Mucosa of stomach (tissue), 1 donor: ENCODE data around the gene UBL4B.

ENCODE experiments used
- H3K27me3 ChIP-seq: one replicate; pipeline ENCODE4 v1.7.0; 2013; ENCODE audit warnings: mild to moderate bottlenecking, low read length; ENCODE audit not compliant: control insufficient read depth, insufficient read depth
- H3K36me3 ChIP-seq: one replicate; pipeline ENCODE4 v1.7.0; 2013; ENCODE audit warnings: low read length; ENCODE audit not compliant: control insufficient read depth, insufficient read depth
- H3K4me1 ChIP-seq: one replicate; pipeline ENCODE4 v1.7.0; 2013; ENCODE audit warnings: mild to moderate bottlenecking, low read length; ENCODE audit not compliant: control insufficient read depth, insufficient read depth
- H3K4me3 ChIP-seq: one replicate; pipeline ENCODE4 v1.7.0; 2013; ENCODE audit warnings: low read length
- H3K9ac ChIP-seq: one replicate; pipeline ENCODE4 v1.7.0; 2013; ENCODE audit warnings: mild to moderate bottlenecking, low read length, moderate library complexity
- H3K9me3 ChIP-seq: one replicate; pipeline ENCODE4 v1.7.0; 2013; ENCODE audit warnings: mild to moderate bottlenecking, low read length, moderate library complexity; ENCODE audit not compliant: control insufficient read depth
- donor health status: Pancreatic carcinoma.

The UBL4B gene

GRCh38 chr1:110088739-110089316 lies 23.4 kb upstream of the UBL4B start:
- Histone ChIP-seq H3K9ac (no peak overlapping the region), H3K36me3 (no peaks in the 10 kb centered on the region), H3K27me3 (peaks cover 23% of the 10 kb centered on the region), H3K9me3 (no peaks in the 10 kb centered on the region), H3K4me1 (peaks cover 4% of the 10 kb centered on the region), H3K4me3 (no peak overlapping the region)

GRCh38 chr1:110089561-110090275 lies 22.5 kb upstream of the UBL4B start:
- Histone ChIP-seq H3K36me3 (no peaks in the 10 kb centered on the region), H3K9ac (no peak overlapping the region), H3K4me1 (no peaks in the 10 kb centered on the region), H3K27me3 (peaks cover 21% of the 10 kb centered on the region), H3K9me3 (no peaks in the 10 kb centered on the region), H3K4me3 (no peak overlapping the region)

- Histone ChIP-seq H3K9ac (no peak overlapping the region), H3K9me3 (no peaks in the 10 kb centered on the region), H3K36me3 (no peaks in the 10 kb centered on the region), H3K27me3 (peaks cover 16% of the 10 kb centered on the region), H3K4me1 (no peaks in the 10 kb centered on the region), H3K4me3 (no peak overlapping the region)
Observed at GRCh38 chr1:110091381-110091780, 20.9 kb upstream of the UBL4B start.

DNA sequence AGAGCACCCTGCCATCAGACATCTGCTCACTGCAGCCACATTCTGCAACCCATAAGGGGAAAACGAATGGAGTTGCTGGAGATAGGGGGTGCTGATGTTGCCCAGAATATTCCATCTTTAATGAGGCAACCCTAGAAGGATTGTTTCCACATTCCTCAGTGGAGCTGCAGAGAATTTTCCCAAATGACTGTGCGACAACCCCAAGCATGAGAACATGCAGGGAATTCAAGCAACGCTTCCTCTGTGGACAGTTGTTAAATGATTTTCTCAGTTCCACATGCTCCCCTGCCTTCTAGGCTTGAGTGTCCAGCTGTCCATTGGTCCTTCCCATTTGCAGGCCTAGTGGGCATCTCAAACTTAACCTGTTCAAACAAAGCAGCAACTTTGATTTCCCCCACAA lies 20.5 kb upstream of the UBL4B start:
- Histone ChIP-seq H3K9me3 (no peaks in the 10 kb centered on the region), H3K4me3 (no peak overlapping the region), H3K4me1 (no peaks in the 10 kb centered on the region), H3K36me3 (no peaks in the 10 kb centered on the region), H3K9ac (no peak overlapping the region), H3K27me3 (peaks cover 20% of the 10 kb centered on the region)

DNA sequence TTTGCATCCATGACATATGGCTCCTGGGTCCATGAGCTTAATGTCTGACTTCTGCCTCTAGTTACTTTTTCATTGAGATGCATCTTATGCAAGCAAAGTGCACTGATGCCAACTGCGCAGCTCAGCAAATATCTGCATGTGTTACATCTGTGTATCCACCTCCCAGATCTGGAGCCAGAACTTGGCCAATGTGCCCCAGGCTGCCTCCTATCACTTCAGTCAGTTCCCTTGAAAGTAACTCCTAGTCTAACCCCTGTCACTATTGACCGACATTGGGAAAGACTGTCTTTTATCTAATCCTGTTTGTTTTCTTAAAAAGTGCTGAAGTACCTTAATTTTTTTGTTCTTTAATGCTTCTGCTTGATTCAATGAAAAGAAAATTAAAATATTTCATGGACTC lies 19.3 kb upstream of the UBL4B start:
- Histone ChIP-seq H3K9me3 (no peaks in the 10 kb centered on the region), H3K27me3 (peaks cover 16% of the 10 kb centered on the region), H3K36me3 (no peaks in the 10 kb centered on the region), H3K9ac (no peak overlapping the region), H3K4me1 (no peaks in the 10 kb centered on the region), H3K4me3 (no peak overlapping the region)

DNA sequence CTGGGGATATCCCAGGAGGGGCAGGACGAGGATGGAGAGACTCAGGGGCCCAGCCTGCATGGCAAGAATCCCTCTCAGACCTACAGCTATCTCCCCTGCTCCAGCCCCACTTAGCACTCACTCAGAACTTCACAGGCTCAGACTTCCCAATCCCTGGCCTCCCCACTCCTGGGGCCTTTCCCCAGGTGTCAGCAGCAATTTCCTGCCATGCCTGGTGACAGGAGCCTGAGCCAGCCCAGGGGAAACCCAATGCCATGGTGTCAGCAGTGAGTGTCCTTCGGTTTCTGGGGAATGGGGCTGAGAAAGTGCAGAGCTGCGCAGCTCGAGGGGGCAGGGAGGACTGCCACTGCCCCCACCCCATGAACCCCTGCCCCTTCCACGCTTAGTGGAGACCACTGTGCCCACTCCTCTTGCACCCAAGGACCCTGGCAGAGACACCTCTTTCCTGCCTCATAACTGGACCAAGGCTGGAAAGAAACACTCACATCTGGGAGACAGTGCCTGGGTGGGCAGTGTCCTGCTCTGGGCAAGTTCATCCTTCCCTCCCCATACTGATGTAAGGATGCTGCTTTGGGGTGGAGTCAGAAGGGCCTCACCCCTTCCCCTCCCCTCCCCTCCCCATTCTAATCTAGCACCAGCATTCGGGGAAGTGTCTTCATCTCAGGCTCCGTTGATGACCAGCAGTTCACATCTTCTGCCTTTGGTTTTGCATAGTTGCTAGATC lies 17.1 kb upstream of the UBL4B start:
- Histone ChIP-seq H3K9ac (no peak overlapping the region), H3K36me3 (no peaks in the 10 kb centered on the region), H3K9me3 (no peaks in the 10 kb centered on the region), H3K4me1 (no peaks in the 10 kb centered on the region), H3K27me3 (peaks cover 23% of the 10 kb centered on the region), H3K4me3 (no peak overlapping the region)

DNA sequence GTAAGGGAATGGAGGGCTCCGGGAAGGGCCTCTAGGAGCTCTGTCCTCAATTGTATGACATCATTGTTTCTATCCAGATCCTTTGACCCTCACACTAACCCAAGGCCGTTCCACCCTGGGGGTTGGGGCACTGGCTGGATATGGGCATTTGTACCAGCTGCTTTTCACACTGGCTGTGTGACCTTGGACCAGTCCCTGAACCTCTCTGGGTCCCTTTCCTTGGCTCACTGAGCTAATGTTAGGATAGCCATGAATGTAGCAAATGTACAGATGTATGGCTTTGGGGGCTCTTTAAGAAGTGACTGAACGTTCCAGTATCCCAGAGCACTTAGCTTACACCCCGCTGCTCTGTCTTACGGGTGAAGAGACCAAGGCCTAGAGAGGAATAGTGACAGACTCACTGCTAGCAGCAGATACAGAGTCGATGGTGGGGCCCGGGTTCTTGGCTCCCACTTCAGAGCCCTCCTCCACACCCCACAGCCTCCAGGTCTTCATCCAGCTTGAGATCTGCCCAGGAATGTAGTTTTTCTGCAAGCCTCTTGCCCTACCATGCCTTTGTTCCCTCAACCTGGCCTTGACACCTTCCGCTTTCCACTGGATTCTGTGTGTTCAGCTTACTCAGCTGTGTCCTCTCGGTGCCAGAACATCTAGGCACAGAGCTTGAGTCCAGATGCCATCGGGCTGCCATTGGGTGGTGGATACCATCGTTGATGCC lies 14.6 kb upstream of the UBL4B start:
- Histone ChIP-seq H3K36me3 (no peaks in the 10 kb centered on the region), H3K4me3 (no peak overlapping the region), H3K4me1 (no peaks in the 10 kb centered on the region), H3K27me3 (peaks cover 26% of the 10 kb centered on the region), H3K9me3 (no peaks in the 10 kb centered on the region), H3K9ac (no peak overlapping the region)

DNA sequence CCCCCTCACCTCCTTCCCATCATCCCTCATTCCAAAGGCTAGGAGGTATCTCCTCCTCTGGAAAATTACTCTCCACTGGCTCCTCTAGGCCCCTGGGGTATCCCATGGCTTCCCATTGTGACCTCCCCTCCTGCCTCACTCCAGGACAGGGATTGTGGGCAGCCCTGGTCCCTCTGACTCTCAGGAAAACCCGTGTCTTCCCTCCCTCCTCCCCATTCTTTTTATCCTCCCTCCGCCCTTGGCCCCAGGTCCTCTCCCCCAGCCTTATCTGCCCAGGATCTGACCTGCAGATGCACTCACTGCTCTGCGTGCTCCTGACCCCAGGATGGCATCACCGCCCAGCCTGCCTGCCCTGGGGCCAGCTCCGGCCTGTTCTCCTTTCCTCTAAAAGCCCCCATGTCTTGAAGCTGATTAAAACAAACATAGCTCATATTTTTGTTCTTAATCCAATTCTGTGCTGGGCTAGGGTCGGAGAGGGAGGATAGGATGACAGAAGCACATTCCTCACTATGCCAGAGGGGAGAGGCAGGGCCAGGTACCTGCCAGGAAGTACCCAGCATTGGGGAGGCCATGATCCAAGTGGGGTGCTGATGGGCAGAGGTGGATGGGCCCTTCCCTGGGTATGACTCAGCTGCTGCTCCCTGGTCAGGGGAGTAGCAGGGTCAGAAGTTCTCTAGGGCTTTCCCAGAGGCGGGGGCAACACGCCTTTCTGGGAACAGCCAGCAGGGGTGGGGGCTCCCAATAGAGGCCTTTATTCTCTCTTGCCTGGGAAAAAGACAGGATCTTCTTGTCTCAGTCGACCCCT lies 13.8 kb upstream of the UBL4B start:
- Histone ChIP-seq H3K9ac (no peak overlapping the region), H3K27me3 (peaks cover 28% of the 10 kb centered on the region), H3K4me1 (no peaks in the 10 kb centered on the region), H3K9me3 (no peaks in the 10 kb centered on the region), H3K36me3 (no peaks in the 10 kb centered on the region), H3K4me3 (no peak overlapping the region)

- no peaks in the 10 kb centered on the region for H3K36me3 ChIP-seq
- H3K9ac ChIP-seq = no peak overlapping the region
- no peak overlapping the region for H3K4me3 ChIP-seq
- no peaks in the 10 kb centered on the region for H3K4me1 ChIP-seq
- H3K27me3 ChIP-seq = peaks cover 19% of the 10 kb centered on the region
- H3K9me3 ChIP-seq = no peaks in the 10 kb centered on the region
Observed at GRCh38 chr1:110100335-110100734, 11.9 kb upstream of the UBL4B start.

DNA sequence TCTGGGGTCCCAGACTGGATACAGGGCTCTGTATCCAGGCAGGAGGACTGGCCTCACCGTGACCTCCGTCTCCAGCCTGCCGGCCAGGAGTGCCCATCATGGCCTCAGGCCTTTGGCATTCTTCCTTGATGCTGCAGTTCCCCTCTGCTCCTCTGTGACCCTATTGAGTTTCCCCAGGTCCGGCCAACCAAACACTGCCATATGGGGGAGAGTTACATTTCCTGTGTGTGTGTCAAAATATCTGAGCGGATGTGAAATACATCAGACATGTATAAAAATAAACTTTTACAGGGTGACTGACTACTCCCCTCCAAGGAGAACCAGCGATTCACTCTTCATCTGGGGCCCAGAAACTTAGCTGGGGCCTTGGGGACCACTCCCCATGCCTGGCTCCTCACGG lies 10.2 kb upstream of the UBL4B start:
- H3K27me3 ChIP-seq = peaks cover 16% of the 10 kb centered on the region
- no peak overlapping the region for H3K9ac ChIP-seq

GRCh38 chr1:110106013-110106941 lies 6.0 kb upstream of the UBL4B start:
- no peaks in the 10 kb centered on the region for H3K9me3 ChIP-seq
- no peak overlapping the region for H3K4me3 ChIP-seq
- no peak overlapping the region for H3K9ac ChIP-seq
- H3K27me3 ChIP-seq = peaks cover 13% of the 10 kb centered on the region
- no peaks in the 10 kb centered on the region for H3K36me3 ChIP-seq
- H3K4me1 ChIP-seq = no peaks in the 10 kb centered on the region

More for the DNA sequence above, 10.2 kb upstream of the UBL4B start:
- Histone ChIP-seq H3K9me3 (no peaks in the 10 kb centered on the region), H3K4me3 (no peak overlapping the region), H3K4me1 (no peaks in the 10 kb centered on the region), H3K36me3 (no peaks in the 10 kb centered on the region)
